ENCODE data around the gene ANAPC13.

Gene ANAPC13

GRCh38 chr3:134449951-134450350, 35.8 kb downstream of the ANAPC13 start:
- DNase-seq (ENCODE audit: low read depth): no peak

GRCh38 chr3:134449277-134449676, 36.5 kb downstream of the ANAPC13 start:
- DNase-seq (ENCODE audit: low read depth): no peak

- no peak for DNase-seq (ENCODE audit: low read depth)
Observed at GRCh38 chr3:134448664-134449063, 37.1 kb downstream of the ANAPC13 start.

GRCh38 chr3:134447351-134447750, 38.4 kb downstream of the ANAPC13 start:
- DNase-seq (ENCODE audit: low read depth): no peak

GRCh38 chr3:134446800-134447199, 39.0 kb downstream of the ANAPC13 start:
- no peak for DNase-seq (ENCODE audit: low read depth)

GRCh38 chr3:134445636-134446035, 40.1 kb downstream of the ANAPC13 start:
- no peak for DNase-seq (ENCODE audit: low read depth)

GRCh38 chr3:134445095-134445494, 40.7 kb downstream of the ANAPC13 start:
- DNase-seq (ENCODE audit: low read depth): no peak

GRCh38 chr3:134441821-134442220, 44.0 kb downstream of the ANAPC13 start:
- DNase-seq (ENCODE audit: low read depth): no peak

- DNase-seq (ENCODE audit: low read depth): no peak
Observed at GRCh38 chr3:134441321-134441720, 44.5 kb downstream of the ANAPC13 start.

GRCh38 chr3:134437211-134437752, 48.5 kb downstream of the ANAPC13 start:
- no peak for DNase-seq (ENCODE audit: low read depth)

- no peak for DNase-seq (ENCODE audit: low read depth)
Observed at GRCh38 chr3:134432236-134432635, 53.5 kb downstream of the ANAPC13 start.

- DNase-seq (ENCODE audit: low read depth): no peak
Observed at GRCh38 chr3:134430950-134431445, 54.8 kb downstream of the ANAPC13 start.

- DNase-seq (ENCODE audit: low read depth): no peak
Observed at GRCh38 chr3:134430174-134430573, 55.6 kb downstream of the ANAPC13 start.

- no peak for DNase-seq (ENCODE audit: low read depth)
Observed at GRCh38 chr3:134428401-134428800, 57.4 kb downstream of the ANAPC13 start.

All from activated T-cell treated with anti-CD3 and anti-CD28 coated beads for 24 hours (primary cell).